Neural progenitor cell (in vitro differentiated cells): Measurements from ENCODE around the gene CDK8.

Experiments used
- CTCF ChIP-seq: fragments of 200-600 bp; sonication (generic); IDR thresholded peaks from 2 replicates; pipeline ENCODE4 v1.5.1; 2017; ENCODE audit warnings: antibody characterized with exemption, mild to moderate bottlenecking
- EZH2 ChIP-seq: fragments of 200-600 bp; sonication (generic); IDR thresholded peaks from 2 replicates; pipeline ENCODE4 v1.6.1; 2017; ENCODE audit warnings: antibody characterized with exemption, mild to moderate bottlenecking, moderate library complexity

- TF ChIP-seq EZH2 (no peak), CTCF (no peak)
Measured at GRCh38 chr13:26378116-26378515, 124.2 kb downstream of the CDK8 start.
